ENCODE results near the gene AFP.

Gene AFP

DNA sequence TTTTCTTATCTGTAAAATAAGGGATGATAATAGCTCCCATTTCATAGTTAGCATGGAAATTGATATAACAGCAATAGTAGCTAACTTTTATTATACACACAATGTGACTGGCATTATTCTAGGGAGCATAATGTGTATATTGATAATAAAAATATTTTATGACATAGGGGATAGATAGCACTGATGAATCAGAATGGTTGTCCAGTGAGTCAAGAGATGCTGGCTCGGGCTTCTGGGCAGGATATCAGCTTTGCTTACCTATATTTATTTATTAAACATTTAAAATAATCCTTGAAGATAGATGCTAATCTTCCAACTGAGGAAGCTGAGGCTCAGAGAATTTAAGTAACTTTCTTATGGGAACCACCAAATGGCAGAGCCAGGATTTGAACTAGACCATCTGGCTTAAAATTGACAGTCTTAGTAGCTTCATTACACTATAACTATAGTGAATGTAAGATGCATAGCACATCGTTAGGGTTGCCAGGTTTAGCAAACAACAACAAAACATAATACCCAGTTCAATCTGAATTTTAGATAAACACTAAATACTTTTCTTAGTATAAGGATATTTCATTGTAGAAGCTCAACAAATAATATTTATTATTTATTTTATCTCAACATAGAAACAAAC, 2.7 kb downstream of the AFP start:
- DNase-seq (ENCODE audit: low spot score) = no peak

DNA sequence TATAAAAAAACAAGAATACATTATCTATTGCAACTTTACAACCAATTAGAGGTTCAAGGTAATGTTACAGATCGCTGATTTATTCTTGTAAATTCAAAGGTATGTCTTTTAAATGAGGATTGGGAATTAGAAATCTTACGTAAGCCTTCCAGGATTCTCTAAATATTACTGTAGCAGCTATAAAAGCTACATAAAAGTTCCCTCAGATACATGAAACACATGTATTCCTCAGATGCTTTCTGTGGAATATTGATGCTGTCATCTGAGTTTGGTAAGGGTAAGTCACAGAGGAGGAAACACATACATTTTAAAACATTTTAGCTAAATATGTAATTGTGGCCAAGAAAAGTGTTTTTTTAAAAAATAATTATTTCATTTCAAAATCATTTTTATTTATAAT, 3.4 kb downstream of the AFP start:
- DNase-seq (ENCODE audit: low spot score) = no peak

DNA sequence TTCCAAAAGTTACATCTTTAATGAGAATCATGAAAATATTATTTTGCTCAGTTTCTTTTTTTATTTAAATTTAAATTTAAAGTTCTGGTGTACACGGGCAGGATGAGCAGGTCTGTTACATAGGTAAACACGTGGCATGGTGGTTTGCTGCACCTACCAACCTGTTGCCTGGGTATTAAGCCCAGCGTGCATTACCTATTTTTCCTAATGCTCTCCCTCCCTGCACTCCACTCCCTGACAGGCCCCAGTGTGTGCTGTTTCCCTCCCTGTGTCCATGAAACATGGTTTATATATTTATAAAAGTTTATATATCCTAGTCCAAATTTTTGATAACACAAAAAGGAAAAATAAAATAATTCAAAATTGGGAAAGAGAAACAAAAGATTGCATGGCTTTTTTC, 4.0 kb downstream of the AFP start:
- no peak for DNase-seq (ENCODE audit: low spot score)

DNA sequence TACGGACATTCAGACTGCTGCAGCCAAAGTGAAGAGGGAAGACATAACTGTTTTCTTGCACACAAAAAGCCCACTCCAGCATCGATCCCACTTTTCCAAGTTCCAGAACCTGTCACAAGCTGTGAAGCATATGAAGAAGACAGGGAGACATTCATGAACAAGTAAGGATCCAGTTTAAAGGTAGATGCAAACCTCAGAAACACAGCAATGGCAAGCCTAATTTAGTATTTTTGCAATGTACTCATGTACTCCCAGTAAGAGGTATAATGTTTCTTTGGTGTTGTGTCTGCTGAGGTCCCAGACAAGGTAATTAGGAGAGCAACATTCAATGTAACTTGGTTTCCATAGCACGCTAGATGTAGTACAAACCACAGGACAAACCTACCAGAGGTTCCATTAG, 4.6 kb downstream of the AFP start:
- no peak for DNase-seq (ENCODE audit: low spot score)

DNA sequence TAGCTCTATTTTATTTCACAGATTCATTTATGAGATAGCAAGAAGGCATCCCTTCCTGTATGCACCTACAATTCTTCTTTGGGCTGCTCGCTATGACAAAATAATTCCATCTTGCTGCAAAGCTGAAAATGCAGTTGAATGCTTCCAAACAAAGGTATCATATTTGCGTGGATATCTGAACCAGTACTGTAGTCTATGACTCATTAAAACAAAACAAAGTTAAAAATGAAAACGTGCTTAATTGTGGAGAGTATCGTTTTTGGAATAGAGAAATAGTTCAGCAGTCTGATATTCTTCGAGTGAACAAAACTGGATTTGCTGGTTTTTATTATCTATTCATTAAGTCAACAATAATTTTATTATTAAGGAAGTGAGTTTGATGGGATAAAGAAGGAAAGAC, 6.3 kb downstream of the AFP start:
- no peak for DNase-seq (ENCODE audit: low spot score)

DNA sequence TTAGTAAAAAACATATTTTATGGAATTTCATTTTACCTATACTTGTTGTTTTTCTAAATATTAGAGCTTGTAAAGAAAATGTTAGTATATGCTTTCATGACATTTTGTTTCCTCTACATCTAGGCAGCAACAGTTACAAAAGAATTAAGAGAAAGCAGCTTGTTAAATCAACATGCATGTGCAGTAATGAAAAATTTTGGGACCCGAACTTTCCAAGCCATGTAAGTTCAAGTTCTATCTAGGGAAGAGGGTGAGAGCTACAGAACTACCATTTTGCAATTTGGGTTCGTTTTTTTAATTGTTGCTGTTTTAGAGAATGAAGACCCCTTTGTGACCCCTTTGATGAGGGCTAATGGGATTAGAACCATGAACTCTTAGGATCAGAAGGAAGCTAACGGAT, 7.2 kb downstream of the AFP start:
- DNase-seq (ENCODE audit: low spot score) = no peak

DNA sequence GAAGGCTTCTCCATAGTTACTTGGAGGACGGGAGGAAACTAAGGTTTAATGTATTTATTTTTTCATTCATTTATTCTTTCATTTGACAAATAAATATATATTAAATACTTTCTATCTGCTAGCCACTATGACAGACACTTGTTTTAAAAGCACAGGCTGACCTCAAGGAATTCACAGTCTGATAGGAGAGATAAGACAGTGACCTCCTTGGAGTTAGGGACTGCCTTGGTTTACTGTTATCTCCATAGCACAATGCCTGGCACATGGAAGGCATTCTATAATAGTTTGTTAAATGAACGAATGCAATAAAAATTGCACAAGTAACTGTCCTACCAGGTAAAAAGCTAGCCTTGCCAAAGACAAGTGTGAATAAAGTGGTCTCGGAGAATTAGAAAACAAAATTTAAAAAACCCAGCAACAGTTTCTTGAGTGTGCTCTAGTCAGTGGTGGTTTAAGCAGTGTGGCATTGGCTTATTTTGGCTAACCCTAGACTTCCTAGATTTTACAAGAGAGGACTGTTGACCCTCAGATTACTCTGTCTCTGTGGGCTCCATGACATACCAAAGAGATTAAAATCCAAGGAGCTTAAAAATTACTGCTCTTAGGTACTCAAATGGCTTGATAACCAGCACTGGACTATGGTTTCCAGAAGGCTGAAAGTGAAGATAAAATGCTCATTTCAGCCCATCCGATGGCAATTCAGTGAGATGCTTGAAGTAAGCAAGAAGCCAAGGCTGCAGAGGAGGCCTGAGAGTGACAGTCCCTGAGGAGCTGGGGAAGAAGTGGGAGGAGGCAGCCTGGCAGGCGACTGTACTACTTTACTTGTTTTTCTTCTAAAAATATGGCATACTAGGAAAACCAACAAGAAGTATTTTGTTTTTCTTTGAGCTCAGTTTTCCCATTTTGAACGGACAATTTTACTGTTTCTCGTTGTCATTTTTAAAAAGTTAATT, 9.6 kb downstream of the AFP start:
- no peak for DNase-seq (ENCODE audit: low spot score)

DNA sequence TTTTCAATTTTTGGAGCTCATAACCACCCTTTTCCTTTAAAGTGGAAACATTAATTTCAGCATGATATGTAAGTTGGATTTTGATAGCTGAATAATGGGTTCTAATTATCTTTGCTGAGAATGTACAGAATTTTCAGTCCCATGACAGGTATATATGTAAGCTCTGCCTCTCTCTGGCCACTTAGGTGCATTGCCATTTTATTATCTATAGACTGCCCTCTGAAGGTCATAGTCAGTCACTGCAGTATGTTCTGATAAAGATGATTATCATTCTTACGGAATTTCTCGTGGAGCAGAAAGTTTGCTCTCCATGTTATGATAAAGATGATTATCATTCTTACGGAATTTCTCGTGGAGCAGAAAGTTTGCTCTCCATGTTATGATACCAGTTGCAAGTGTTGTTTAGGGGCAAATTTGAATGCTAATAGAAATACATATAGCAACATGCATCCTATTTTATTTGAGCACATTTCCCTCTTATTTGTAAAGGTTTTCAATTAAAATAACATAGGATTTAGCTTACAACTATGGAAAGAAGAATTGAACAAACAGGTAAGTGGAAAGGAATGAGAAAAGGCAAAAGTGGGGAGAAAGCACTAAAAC, 10.4 kb downstream of the AFP start:
- DNase-seq (ENCODE audit: low spot score) = peak; percentile 51

DNA sequence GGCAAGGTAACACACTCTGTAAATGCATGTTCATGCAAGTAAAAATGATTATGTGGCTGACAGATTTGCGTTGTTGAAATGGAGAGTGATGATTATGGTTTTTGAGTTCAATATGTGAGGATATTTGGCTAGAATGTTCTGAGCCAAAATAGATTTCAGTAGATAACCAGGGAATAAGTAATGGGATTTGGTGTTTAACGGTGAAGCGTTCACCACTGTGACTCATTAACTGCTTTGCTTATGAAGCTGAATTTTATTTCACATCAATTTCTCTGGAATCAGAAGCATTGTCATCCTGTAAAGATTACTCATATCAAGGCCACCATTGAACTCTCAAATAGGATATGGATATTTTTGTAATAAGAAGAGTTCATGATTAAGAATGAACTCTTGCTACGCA, 11.7 kb downstream of the AFP start:
- no peak for DNase-seq (ENCODE audit: low spot score)

DNA sequence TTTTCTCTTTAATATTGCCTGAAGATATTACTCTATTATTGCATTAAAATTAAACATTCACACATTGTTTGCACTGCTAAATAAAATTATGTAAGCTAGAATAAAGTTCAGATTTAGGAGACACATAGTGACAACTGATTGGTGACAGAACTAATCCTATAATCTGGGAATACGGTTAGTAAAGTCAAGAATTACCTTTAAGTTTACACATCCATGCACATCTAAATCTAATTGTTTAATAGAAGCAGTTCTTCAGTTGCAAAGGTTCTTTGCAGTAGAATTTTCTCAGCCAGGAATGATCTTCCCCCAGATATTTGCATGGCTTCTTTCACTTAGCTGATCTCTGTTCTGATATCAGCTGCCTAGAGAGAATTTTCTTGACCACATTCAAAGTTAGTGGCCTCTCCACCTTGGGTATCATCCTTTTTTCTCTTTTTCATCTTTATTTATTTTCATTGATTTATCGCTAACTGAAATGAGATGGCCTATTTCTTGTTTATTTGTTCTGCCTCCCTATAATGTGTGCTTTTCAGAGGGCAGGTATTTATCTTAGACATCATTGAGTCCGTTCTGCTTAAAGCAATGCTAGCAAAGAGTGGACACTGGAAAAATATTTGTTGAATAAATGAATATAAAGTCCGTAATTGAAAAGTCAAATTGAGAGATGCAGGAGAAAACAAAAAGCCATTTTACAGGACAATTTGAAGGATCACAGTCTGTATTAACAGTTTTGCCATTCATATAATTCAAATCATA, 12.6 kb downstream of the AFP start:
- no peak for DNase-seq (ENCODE audit: low spot score)

DNA sequence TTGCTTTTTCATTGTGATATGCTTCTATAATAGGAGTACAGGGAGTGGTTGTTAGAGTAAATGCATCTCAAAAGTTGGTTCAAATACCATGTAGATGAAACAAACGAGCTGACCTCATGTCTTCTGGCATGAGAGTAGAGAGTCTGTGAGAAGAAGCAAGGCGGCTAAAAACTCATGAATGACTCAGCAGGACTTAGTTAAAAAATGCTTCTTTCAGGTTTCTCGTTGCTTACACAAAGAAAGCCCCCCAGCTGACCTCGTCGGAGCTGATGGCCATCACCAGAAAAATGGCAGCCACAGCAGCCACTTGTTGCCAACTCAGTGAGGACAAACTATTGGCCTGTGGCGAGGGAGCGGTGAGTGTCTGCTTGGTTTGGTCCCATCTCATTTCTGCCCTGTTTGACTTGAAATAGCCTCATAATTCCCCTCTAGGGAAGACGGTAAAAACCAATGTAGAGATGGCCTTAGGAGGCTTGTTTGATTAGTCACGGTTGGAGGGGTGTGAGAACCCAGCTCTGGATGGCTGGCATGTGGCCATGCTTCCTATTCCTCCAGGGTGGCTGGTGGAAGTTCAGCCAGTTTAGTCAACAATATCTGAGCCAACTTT, 14.5 kb downstream of the AFP start:
- peak; percentile 10 for DNase-seq (ENCODE audit: low spot score)

DNA sequence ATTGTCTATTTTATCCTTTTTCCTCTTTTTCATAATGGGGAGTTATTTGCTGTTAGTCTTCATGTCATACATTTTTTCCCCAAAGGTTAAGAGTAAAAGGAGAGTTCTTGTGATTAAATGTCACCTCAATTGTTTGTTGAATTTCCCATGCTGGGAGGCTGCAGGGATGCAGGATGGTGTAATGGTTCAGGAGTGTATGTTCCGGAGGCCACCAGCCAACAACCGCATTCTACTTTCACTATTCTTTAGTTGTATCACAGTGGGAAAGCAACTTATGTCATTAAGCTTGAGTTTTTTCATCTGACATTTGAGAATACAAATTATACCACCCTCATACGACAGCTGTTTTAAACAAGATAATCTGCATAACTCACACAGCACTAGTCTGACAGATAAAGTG, 15.4 kb downstream of the AFP start:
- DNase-seq (ENCODE audit: low spot score) = no peak

DNA sequence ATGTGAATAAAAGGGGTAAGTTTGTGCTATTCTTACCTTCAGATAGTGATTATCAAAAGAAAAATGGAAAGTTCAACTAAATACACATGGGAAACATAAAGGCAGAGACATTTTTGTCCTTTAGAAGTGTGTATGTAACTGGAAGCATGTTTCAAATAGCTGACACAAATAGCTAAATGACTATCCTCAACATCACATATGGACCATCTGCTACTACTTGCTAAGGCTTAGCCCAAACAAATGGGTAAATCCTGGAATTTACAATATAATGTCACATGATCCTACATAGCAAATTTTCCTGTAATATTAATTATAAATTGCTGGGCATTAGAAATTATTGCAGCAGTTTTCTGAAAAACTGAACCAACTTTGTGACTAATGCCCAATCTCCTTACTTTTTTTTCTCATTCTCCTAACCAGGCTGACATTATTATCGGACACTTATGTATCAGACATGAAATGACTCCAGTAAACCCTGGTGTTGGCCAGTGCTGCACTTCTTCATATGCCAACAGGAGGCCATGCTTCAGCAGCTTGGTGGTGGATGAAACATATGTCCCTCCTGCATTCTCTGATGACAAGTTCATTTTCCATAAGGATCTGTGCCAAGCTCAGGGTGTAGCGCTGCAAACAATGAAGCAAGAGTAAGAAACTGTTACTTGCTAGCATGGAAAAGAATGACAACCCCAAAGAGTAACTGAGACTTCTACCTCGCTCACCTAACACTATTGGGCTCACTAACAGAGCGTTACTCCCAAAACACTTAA, 16.1 kb downstream of the AFP start:
- no peak for DNase-seq (ENCODE audit: low spot score)

DNA sequence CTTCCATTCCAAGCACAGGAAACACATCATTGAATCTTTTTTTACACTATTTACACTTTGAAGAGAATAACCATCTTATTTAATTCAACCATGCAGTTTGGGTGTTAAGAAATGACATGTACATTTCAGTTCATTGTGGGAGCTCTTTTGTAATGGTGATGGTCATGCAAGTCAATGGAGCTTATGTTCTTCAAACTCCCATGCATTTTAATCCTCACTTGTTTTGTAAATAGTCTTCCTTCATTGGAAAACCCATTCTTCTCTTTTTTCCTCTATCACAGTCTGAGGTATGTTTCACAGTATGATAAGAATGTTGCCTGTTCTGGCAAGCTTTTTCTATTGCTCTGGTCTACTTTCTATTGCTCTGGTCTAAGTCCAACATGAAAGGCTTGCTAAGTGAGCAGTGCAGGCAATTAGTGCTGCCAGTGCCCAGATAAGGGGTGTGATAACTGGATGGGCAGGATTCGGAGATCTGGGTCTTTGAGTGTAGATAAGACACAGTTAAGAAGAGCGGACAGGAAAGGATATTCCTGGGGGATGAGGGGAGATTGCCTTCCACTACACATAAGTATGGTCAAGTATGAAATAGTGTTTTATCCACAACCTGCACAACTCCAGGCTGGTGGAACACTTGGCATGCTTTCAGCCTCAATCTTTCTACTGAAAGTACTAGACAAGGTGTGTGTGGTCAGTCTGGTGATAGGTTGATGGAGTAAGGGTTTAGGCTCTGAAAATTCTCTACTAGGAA, 17.1 kb downstream of the AFP start:
- no peak for DNase-seq (ENCODE audit: low spot score)

DNA sequence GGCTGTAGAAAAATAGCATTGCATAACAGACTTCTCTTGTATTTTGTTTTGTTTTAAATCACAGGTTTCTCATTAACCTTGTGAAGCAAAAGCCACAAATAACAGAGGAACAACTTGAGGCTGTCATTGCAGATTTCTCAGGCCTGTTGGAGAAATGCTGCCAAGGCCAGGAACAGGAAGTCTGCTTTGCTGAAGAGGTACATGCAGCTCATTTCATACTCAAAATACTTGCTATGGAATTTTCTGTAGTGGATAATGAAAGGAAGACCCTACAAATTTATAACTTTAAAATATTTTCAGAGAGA, 17.6 kb downstream of the AFP start:
- DNase-seq (ENCODE audit: low spot score) = no peak

DNA sequence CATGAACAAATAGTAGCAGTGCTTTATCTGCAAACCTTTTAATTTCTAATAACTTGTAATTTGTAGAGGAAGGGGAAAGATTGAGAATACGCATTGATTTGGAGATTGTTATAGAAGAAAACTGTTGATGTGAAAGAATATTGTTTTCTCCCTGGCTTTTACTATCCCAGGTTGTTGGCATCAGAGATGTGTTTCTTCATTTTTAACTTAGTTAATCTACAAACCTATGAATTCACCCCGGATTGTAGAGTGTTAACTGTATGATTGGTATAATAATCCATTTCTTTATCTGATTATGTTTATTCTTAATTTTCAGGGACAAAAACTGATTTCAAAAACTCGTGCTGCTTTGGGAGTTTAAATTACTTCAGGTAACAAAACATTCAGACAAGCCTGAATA, 18.9 kb downstream of the AFP start:
- no peak for DNase-seq (ENCODE audit: low spot score)

DNA sequence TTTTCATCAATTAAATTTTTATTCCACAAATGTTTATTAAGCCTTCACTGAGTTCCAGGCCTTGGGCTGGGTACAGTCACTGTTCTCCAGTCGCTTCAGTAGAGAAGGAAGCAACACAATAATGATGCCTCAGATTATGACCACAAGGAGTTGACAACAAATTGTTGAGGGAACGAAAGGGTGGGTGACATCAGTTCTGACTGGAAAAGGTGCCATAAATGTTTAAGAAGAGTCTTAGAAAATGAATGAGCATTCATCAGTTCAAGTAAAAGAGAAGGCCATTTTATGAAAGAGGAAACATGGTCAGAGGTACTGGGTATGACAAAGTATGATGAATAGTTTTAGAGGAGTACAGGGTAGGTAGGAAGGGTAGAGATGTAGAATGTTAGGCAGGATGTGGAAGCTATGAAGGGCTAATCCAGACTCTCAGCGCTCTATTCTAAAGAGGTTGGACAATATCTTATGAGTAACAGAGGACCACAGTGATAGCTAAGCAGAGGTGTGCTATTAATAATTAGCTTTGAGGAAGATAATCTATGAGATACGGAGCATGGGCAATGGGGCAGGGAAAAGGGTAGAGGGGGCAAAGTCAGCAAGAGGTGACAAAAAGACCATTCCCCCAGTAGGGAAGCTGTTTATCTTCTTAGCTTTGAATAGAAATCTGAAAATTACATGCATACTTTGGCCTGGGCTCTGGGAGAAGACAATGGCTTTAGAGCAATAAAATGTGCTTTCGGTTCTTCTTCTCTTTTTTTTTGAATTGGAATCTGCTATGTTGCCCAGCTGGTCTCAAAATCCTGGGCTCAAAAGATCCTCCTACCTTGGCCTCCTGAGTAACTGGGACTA, 20.4 kb downstream of the AFP start:
- no peak for DNase-seq (ENCODE audit: low spot score)

DNA sequence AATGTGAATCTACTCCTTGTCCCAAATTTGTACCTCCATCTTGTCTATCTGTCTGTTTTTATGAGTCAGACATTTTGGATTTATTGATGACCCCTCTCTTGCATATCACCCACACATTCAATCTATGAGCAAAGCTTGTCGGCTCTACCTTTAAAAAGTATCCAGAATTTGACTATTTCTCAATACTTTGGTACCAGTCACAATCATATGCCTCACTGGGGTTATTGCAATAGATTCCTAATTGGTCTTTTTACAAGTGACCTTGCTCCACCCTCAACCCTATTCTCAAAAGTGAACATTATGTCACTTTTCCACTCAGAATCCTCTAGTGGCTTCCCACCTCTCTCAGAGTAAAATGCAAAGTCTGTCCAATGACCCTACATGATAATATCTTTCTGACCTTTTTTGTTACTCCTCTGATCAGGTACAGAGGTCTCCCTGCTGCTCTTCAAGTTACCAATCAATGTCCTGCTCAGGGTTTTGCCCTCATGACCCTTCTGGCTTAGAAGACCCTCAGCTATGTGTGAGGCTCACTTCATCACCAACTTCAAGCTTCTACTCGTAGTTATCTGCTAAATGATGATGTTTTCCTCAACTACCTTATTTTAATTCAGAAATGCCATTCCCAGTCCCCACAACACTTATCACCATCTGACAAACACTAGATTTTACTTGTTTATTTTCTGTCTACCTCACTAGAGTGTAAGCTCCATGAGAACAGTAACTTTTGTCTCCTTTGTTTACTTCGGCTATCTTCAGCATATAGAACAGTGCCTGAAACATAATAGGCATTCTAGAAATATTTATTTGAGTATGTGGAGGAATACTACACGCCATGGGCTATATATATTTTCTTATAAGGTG, 22.4 kb downstream of the AFP start:
- no peak for DNase-seq (ENCODE audit: low spot score)

DNA sequence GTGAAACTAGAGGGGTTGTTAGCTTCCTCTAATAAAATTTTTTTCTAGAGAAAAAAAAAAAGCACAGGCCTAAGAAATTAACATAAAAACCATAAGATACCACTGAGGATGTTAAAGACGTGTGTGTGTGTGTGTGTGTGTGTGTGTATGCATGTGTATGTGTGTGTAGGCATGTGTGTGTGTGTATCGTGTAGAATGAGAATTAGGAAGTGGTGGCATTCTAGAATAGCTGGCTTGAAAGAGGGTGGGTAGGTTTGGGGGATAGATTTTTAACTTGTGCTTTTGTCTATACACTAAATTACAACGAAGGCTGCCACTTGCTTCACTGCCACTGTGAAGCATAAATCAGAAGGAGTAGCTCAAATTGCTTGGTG, 23.0 kb downstream of the AFP start:
- no peak for DNase-seq (ENCODE audit: low spot score)
